Neutrophil (primary cell): ENCODE data around the gene MTG2.

Source experiments
- H3K27ac ChIP-seq: fragments of 200-600 bp; sonication (generic); 2 replicates; pipeline ENCODE4 v1.5.1; 2016; ENCODE audit warnings: mild to moderate bottlenecking, moderate library complexity
- H3K27me3 ChIP-seq: fragments of 200-600 bp; sonication (generic); 2 replicates; pipeline ENCODE4 v1.6.0; 2016; ENCODE audit warnings: mild to moderate bottlenecking
- H3K36me3 ChIP-seq: fragments of 200-600 bp; sonication (generic); 2 replicates; pipeline ENCODE4 v1.5.1; 2017
- H3K4me1 ChIP-seq, 2 experiments: fragments of 200-600 bp in 1 of 2; sonication (generic) in 1 of 2; 1 replicate in 1 of 2; 2 replicates in 1 of 2; pipeline versions ENCODE4 v1.5.1 to v1.6.1; 2013 to 2016; ENCODE audit warnings: low read depth in 1 of 2, low read length in 1 of 2, mild to moderate bottlenecking in 1 of 2, moderate library complexity in 1 of 2; ENCODE audit not compliant: control insufficient read depth in 1 of 2, insufficient read depth in 1 of 2
- H3K4me3 ChIP-seq, 2 experiments: fragments of 200-600 bp in 1 of 2; sonication (generic) in 1 of 2; 1 replicate in 1 of 2; 2 replicates in 1 of 2; pipeline ENCODE4 v1.5.1; 2013 to 2016; ENCODE audit warnings: low read depth in 1 of 2, low read length in 1 of 2, mild to moderate bottlenecking in 1 of 2, moderate library complexity in 1 of 2
- H3K9me3 ChIP-seq: fragments of 200-600 bp; sonication (generic); 2 replicates; pipeline ENCODE4 v1.5.1; 2016
- TF ChIP-seq, protein P1 (sequence below): fragments of 200-600 bp; sonication (generic); IDR thresholded peaks from 2 replicates; pipeline ENCODE4 v1.5.1; 2016; ENCODE audit warnings: antibody characterized with exemption

The MTG2 gene

DNA sequence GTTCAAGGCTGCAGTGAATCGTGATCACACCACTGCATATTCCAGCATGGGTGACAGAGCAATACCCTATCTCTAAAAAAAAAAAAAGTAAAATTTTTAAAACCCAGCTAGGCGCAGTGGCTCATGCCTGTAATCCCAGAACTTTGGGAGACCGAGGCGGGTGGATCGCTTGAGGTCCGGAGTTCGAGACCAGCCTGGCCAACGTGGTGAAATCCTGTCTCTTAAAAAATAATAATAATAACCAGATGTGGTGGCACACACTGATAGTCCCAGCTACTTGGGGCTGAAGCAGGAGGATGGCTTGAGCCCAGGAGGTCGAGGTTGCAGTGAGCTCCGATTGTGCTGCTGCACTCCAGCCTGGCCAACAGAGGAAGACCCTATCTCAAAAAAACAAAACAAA is 13.5 kb downstream of the MTG2 start:
- TF ChIP-seq, protein P1, sequence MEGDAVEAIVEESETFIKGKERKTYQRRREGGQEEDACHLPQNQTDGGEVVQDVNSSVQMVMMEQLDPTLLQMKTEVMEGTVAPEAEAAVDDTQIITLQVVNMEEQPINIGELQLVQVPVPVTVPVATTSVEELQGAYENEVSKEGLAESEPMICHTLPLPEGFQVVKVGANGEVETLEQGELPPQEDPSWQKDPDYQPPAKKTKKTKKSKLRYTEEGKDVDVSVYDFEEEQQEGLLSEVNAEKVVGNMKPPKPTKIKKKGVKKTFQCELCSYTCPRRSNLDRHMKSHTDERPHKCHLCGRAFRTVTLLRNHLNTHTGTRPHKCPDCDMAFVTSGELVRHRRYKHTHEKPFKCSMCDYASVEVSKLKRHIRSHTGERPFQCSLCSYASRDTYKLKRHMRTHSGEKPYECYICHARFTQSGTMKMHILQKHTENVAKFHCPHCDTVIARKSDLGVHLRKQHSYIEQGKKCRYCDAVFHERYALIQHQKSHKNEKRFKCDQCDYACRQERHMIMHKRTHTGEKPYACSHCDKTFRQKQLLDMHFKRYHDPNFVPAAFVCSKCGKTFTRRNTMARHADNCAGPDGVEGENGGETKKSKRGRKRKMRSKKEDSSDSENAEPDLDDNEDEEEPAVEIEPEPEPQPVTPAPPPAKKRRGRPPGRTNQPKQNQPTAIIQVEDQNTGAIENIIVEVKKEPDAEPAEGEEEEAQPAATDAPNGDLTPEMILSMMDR: no peak
- peaks cover 75% of the 10 kb centered on the region for H3K36me3 ChIP-seq
- no peaks in the 10 kb centered on the region for H3K27me3 ChIP-seq
- H3K9me3 ChIP-seq: no peaks in the 10 kb centered on the region
- H3K27ac ChIP-seq: no peak overlapping the region
- H3K4me1 ChIP-seq: peaks cover 3% of the 10 kb centered on the region in 2 experiments
- no peak overlapping the region for H3K4me3 ChIP-seq

DNA sequence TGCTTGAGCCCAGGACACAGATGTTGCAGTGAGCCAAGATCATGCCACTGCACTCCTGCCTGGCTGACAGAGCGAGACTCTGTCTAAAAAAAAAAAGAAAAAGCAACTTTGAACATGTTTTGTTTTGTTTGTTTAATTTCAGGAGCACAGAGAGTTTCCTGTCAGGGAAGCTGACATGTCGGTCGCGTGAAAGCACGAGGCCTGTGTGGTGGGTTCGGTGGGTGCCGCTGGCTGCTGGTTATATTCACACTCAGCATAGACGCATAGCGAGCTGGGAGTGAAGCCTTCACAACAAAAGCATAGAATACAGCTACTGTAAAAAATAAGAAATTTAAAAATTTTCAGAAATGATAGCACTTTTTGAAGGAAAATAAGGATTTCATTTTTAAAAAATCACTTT is 14.5 kb downstream of the MTG2 start:
- Histone ChIP-seq H3K27me3 (no peaks in the 10 kb centered on the region), H3K36me3 (peaks cover 85% of the 10 kb centered on the region), H3K4me1 (peaks cover 3% of the 10 kb centered on the region in 2 experiments), H3K4me3 (no peak overlapping the region), H3K9me3 (no peaks in the 10 kb centered on the region), H3K27ac (no peak overlapping the region)
- TF ChIP-seq, protein P1: no peak

DNA sequence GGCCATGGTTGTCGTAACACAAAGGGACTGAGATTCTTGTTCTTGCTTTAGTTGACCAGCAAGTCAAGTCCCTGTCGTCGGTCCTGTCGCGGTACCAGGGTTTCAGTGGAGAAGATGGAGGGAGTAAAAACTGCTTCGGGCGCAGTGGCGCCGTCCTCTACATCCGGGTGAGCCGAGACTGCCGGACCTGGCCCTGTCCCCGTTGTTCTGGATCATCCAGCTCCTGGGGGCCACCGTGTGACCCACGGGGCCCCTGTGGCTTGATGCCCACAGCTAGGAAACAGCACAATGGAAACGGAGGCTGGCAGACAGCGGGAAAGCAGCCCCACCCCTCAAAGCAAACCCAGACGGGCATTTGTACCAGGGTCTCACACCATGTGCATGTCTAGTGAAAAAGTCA is 15.0 kb downstream of the MTG2 start:
- TF ChIP-seq, protein P1: no peak
- no peak overlapping the region for H3K27ac ChIP-seq
- H3K9me3 ChIP-seq: no peaks in the 10 kb centered on the region
- H3K36me3 ChIP-seq: peaks cover 90% of the 10 kb centered on the region
- H3K4me3 ChIP-seq: no peak overlapping the region
- no peaks in the 10 kb centered on the region for H3K27me3 ChIP-seq
- H3K4me1 ChIP-seq: peaks cover 3% of the 10 kb centered on the region in 2 experiments

DNA sequence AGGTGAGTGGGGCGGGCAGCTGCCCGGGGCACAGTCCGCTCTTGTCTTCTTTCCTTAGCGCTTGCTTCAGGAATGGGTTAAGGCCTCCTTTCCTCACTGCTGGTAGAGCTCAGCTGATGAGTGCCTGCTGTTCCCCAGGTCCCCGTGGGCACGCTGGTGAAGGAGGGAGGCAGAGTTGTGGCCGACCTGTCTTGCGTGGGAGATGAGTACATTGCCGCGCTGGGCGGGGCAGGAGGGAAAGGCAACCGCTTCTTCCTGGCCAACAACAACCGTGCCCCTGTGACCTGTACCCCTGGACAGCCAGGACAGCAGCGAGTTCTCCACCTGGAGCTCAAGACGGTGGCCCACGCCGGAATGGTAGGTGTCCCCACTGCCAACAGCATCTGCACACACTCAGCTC is 15.7 kb downstream of the MTG2 start:
- TF ChIP-seq, protein P1: no peak
- Histone ChIP-seq H3K27ac (no peak overlapping the region), H3K4me3 (no peak overlapping the region), H3K9me3 (no peaks in the 10 kb centered on the region), H3K36me3 (peaks cover 92% of the 10 kb centered on the region), H3K27me3 (no peaks in the 10 kb centered on the region), H3K4me1 (peaks cover 3% of the 10 kb centered on the region in 2 experiments)

DNA sequence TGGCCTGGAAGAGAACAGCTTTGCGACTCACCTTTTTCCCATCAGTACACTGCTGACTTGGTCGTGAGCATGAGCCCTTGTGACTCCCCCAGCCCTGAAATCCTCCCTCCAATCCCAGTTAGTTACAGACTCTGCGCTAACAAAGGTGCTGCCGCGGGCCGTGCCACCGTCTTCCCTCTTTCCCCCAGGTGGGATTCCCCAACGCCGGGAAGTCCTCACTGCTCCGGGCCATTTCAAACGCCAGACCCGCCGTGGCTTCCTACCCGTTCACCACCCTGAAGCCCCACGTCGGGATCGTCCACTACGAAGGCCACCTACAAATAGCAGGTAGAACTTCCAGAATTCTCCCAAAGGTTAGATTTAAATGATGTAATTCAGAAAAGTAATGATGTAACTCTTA is 16.1 kb downstream of the MTG2 start:
- Histone ChIP-seq H3K4me3 (no peak overlapping the region), H3K9me3 (no peaks in the 10 kb centered on the region), H3K4me1 (peaks cover 3% of the 10 kb centered on the region in 2 experiments), H3K36me3 (peaks cover 92% of the 10 kb centered on the region), H3K27me3 (no peaks in the 10 kb centered on the region), H3K27ac (no peak overlapping the region)
- TF ChIP-seq, protein P1: no peak
